SKM-1 (cell line): Measurements from ENCODE around the gene KIF20B.
"Not testable (repeated sequence)": the region's sequence is repeated elsewhere in the genome, so short reads cannot be mapped to it uniquely, and the experiment has no call there.

ENCODE experiments used
- DNase-seq: peaks from one replicate; lab custom pipeline; 2025; ENCODE audit not compliant: unreplicated experiment; lab: John Stamatoyannopoulos, UW

KIF20B gene

DNA sequence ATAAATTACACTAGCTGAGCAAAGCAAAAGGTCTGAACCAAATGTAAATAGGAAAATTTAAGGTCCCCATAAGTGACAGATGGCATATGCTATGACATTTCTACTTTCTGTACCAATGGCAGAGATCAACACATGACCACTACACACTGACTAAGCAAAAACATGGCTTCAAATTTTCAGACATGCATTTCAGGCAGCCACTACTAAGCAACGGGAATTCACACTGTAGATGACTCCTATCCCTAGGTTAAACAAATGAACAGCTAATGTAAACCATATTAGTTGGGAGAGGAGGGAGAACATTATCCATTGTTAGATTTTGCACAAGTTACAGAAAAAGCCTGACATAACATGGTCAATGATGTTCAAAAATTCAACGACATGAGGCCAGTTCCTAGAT is 11.4 kb upstream of the KIF20B start:
- DNase-seq: no peak

DNA sequence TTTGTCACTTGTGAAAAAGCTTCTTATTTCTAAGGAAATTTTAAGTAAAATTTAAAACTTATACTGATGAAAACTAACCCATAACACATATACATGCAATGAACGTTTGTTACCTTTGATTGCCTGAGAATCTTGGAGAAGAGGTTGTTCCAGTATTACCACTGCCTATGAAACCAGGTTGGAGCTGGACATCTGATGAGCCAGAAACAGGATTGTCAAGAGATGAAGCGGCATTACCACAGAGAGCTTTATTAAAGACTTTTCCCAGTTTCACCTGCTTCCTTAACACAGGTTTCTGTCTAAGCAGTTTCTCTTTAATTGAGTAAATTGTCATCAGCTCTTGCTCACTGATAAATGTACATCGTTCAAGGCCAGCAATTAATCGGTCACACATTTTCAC is 9.0 kb upstream of the KIF20B start:
- DNase-seq: no peak

DNA sequence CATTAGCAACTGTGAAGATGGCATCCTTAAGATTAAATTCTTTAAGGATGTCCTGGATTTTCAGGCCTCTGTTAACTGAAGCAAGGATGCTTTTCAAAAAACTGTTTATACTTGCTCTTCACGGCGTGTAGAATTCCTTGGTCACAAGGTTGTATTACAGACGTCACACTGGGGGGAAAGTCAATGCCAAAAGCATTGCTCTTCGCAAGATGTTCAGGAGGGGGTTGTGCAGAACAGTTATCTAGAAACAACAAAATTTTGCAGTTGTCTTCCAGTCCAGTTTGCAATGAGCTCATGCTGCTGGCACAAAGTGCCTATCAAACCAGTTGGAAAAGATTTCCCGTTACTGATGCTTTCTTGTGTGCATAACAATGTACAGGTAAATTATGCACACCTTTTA is 8.2 kb upstream of the KIF20B start:
- no peak for DNase-seq

- no peak for DNase-seq
These were observed 6.1 kb upstream of the KIF20B start for GRCh38 chr10:89695307-89695706.

DNA sequence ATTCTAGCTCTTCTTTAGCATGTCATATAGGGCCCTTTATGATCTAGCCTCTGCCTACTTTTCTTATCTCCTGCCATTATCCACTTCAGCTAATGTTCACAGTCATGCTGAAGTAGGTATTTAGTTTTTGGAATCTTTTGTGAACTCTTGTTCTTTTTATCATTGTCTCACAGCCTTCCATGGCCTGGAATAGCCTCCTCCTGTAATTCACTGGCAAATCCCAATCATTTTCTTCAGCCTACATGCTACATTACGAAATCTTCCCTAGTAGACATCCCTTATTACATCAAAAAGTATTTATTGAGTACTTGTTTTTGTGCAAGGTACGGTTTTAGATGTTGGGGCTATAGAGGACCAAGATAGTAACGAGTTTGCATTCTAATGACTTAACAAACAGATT is 3.4 kb upstream of the KIF20B start:
- DNase-seq: no peak

DNA sequence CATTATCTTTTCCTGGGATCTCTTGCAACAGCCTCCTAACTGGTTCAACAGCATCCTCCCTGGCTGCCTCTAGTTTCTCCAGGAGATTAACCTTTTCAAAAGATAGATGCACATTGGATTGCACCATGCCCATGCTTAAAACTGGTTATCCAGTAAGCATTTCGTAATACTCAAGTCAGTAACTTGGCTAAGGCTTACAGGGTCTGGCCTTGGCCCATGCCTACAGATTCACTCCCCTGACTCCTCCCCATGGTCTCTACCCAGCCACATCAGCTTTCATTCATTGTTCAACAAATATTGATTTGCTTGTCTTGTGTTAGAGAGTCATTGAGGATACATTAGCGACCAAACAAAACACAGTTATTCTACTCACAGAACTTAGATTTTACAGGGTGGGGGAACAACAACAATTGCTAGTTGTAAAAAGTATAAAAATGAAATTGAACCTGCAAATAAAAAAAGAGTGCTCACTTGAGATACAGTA is 1.8 kb upstream of the KIF20B start:
- DNase-seq: no peak

DNA sequence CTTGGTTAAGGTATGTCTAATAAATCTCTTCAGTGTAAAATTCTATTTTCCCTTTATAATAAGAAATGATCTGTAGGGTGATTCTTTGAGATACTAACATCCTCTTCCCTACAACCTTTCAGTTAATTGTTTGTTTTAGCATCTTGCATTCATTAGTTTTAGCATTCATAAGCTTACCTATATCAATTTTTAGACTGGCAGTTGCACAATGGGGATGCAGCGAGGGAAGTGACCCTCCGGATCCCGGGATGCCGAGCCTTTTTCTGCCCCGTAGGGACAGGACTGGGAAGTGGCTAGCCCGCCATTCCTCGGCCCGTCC is 508 bp upstream of the KIF20B start:
- no peak for DNase-seq

DNA sequence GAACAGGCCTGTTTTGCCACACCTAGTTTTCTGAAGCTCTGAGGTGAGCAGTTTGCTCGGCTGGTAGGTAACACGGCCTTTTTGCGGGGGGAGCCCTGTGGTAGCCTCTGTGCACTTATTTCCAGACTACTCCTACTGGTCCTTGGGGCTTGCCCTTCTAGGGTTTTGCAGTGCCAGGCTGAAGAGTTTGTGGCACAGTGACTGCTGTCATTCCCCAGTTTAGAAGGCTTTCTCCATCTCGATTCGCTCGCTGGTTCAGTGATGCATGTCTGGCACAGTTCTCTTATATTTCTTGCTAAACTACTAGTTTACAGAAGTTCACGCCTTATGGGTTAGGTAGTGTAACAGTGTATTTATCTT is 711 bp downstream of the KIF20B start:
- DNase-seq: no peak

GRCh38 chr10:89705466-89705865 is 4.1 kb downstream of the KIF20B start:
- no peak for DNase-seq

GRCh38 chr10:89706011-89706410 is 4.6 kb downstream of the KIF20B start:
- DNase-seq: no peak

DNA sequence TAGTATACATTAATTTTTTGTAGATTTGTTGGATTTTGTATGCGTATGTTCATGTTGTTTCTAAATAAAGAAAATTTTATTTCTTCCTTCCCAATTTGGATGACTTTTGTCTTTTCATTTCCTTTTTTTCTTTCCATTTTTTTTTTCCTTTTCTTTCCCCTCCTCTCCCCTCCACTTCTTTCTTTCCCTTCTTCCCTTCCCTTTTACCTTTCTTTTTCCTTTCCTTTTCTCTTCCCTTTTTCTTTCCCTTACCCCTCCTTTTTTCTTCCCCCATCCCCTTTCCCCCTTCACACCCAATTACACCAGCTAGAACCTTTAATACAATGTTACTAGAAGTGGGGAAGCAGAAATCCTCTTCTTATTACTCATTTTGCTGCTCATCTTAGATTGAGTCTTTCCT is 6.0 kb downstream of the KIF20B start:
- no peak for DNase-seq

GRCh38 chr10:89710753-89711152 is 9.4 kb downstream of the KIF20B start:
- DNase-seq: no peak

DNA sequence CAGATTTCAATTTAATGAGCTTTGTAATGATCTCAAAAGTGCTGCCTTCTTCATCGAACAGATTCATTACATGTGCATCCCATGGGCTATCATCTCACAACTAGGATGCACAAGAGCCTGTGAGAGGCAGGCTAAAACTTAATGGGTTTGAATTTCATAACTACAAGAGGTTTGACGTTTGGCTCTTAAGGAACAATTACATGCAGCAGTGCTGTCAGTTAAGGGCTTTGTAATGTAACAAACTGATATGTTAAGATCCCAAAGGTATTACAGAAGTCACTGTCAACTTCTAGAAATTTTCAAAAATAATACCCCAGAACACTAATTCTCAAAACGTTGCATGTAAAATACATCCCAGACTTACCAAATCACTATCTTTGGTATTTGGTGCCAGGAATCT is 33.2 kb downstream of the KIF20B start:
- no peak for DNase-seq

GRCh38 chr10:89738551-89739209 is 37.3 kb downstream of the KIF20B start:
- DNase-seq: no peak

GRCh38 chr10:89741126-89741762 is 39.9 kb downstream of the KIF20B start:
- DNase-seq: no peak

- no peak for DNase-seq
These were observed 42.6 kb downstream of the KIF20B start for GRCh38 chr10:89744026-89744425.

GRCh38 chr10:89745903-89746302 is 44.5 kb downstream of the KIF20B start:
- no peak for DNase-seq

DNA sequence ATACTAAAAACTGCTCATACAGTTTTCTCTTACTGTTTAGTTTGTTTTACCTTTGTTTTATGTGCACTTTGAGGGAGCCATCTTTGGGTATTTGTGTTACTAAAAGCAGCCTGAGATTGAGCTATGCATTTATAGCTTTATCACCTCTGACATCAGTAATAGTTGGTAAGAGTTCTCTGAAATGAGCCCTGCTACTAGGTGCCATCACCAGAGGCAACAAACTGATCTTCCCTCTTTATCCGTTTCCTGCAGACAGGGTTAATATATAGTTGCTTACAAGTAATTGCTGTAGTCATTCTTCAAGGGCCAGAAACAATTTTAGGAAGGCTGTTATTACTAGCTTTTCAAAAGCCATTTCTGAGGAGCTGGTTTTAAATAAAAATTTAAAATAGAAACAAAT is 49.1 kb downstream of the KIF20B start:
- no peak for DNase-seq

GRCh38 chr10:89755374-89755773 is 54.0 kb downstream of the KIF20B start:
- no peak for DNase-seq

- DNase-seq: no peak
These were observed 58.1 kb downstream of the KIF20B start for GRCh38 chr10:89759531-89759930.

- not testable (repeated sequence) for DNase-seq
These were observed 62.3 kb downstream of the KIF20B start for GRCh38 chr10:89763671-89764070.

DNA sequence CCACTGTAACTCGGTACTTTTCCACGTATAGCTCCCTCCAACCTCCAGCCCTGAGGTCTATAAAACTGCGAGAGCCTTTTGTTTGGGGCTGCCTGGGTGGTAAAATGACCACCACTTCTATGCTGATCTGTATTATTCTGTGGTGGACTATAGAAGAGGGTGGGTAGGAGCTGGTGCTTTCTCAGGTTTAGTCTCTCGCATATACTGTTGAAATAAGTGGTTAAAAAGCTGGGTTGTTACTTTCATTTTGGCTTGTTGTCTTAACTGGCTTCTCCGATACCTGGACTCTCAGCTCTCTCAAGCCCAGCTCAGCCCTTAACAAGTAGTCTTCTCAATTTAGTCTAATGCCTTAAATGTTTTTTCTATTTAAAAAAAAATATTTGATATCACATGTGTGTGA is 70.3 kb downstream of the KIF20B start:
- DNase-seq: no peak

- DNase-seq: no peak
These were observed 71.7 kb downstream of the KIF20B start for GRCh38 chr10:89773081-89773480.
